Measurements from ENCODE around the gene FAM187B.

The FAM187B gene

DNA sequence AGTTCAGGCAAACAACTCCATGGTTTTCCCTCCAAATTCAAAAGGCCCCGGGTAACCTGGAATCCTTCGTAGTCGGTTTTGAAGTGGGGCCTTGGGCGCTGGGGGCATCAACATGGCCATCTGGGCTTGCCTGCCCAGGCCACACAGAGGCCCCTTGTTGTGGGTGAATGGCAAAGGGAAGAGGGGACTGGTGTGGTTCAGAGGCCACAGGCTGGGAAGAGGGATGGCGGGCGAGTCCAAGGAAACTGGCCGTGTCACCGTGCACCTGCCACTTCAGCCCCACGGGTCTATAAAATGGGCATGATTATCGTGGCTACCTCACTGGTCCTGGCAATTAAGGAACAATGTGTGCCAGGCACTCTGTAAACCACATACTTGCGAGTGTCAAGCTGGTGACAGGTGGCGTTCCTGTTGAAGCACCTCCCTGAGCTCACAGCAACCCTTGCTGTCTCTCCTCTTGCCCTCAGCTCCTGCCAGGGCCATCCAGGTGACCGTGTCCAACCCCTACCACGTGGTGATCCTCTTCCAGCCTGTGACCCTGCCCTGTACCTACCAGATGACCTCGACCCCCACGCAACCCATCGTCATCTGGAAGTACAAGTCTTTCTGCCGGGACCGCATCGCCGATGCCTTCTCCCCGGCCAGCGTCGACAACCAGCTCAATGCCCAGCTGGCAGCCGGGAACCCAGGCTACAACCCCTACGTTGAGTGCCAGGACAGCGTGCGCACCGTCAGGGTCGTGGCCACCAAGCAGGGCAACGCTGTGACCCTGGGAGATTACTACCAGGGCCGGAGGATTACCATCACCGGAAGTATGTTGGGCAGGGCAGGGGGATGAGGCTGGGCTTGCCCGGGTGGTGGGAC, 21.5 kb upstream of the FAM187B start:
- Histone ChIP-seq H3K4me2 (no peak overlapping the region), H3K79me2 (ENCODE audit: insufficient read depth, low read depth) (no peaks in the 10 kb centered on the region), H2AFZ (ENCODE audit: low read depth) (no peak overlapping the region), H3K36me3 (ENCODE audit: insufficient read depth) (no peaks in the 10 kb centered on the region), H3K9ac (no peak overlapping the region), H3K4me3 (IDR thresholded peaks at IDR 0.05; ENCODE audit: insufficient read depth, low read depth, low read length) (no peak overlapping the region), H4K20me1 (ENCODE audit: insufficient read depth) (no peaks in the 10 kb centered on the region), H3K27ac (no peak overlapping the region), H3K4me1 (ENCODE audit: low read depth, poor library complexity, severe bottlenecking) (peaks cover 8% of the 10 kb centered on the region), H3K27me3 (ENCODE audit: insufficient read depth, low read depth) (peaks cover 5% of the 10 kb centered on the region)
- TF ChIP-seq, protein P1, sequence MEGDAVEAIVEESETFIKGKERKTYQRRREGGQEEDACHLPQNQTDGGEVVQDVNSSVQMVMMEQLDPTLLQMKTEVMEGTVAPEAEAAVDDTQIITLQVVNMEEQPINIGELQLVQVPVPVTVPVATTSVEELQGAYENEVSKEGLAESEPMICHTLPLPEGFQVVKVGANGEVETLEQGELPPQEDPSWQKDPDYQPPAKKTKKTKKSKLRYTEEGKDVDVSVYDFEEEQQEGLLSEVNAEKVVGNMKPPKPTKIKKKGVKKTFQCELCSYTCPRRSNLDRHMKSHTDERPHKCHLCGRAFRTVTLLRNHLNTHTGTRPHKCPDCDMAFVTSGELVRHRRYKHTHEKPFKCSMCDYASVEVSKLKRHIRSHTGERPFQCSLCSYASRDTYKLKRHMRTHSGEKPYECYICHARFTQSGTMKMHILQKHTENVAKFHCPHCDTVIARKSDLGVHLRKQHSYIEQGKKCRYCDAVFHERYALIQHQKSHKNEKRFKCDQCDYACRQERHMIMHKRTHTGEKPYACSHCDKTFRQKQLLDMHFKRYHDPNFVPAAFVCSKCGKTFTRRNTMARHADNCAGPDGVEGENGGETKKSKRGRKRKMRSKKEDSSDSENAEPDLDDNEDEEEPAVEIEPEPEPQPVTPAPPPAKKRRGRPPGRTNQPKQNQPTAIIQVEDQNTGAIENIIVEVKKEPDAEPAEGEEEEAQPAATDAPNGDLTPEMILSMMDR (conservative IDR thresholded peaks at IDR 0.05; ENCODE audit: low read depth, low read length) = no peak

DNA sequence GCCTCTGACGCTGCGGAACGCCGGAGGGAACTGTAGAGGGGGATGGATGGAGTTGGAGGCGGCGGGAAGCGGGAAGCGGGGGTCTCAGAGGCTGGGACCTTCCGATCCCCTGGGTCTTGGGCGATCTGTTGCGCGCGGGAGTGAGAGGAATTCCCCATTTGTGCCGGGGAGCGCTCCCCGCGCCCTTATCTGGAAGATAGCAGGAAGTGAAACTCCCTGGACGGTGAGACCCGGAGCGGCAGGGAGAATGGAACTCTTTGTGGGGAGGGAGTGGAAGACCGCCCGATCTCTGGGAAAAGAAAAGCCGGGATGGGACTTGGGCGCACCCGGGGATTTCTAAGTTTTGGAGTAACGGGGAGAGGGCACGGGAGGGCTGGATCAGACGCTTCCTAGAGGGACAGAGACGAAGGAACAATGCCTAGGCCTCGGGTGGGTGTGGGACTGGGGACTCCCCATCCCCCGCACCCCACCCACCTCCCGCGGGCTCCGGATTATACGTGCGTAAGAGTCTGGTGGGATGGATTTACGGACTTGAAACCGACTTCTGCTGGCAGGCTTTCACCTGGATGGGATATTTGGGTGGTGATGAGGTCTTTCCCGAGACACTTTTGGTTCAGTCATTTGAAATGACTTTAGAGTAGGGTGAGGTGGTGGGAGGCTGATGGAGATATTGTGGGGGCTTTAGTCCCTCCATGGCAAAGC, 20.8 kb upstream of the FAM187B start:
- TF ChIP-seq, protein P1 (conservative IDR thresholded peaks at IDR 0.05; ENCODE audit: low read depth, low read length) = no peak
- Histone ChIP-seq H3K4me1 (ENCODE audit: low read depth, poor library complexity, severe bottlenecking) (peaks cover 8% of the 10 kb centered on the region), H3K4me2 (no peak overlapping the region), H3K27me3 (ENCODE audit: insufficient read depth, low read depth) (peaks cover 5% of the 10 kb centered on the region), H3K27ac (no peak overlapping the region), H4K20me1 (ENCODE audit: insufficient read depth) (no peaks in the 10 kb centered on the region), H3K79me2 (ENCODE audit: insufficient read depth, low read depth) (no peaks in the 10 kb centered on the region), H3K4me3 (IDR thresholded peaks at IDR 0.05; ENCODE audit: insufficient read depth, low read depth, low read length) (no peak overlapping the region), H3K36me3 (ENCODE audit: insufficient read depth) (no peaks in the 10 kb centered on the region), H3K9ac (no peak overlapping the region), H2AFZ (ENCODE audit: low read depth) (peak overlapping the region; percentile 85; the same call in 1 of the 2 replicates)

DNA sequence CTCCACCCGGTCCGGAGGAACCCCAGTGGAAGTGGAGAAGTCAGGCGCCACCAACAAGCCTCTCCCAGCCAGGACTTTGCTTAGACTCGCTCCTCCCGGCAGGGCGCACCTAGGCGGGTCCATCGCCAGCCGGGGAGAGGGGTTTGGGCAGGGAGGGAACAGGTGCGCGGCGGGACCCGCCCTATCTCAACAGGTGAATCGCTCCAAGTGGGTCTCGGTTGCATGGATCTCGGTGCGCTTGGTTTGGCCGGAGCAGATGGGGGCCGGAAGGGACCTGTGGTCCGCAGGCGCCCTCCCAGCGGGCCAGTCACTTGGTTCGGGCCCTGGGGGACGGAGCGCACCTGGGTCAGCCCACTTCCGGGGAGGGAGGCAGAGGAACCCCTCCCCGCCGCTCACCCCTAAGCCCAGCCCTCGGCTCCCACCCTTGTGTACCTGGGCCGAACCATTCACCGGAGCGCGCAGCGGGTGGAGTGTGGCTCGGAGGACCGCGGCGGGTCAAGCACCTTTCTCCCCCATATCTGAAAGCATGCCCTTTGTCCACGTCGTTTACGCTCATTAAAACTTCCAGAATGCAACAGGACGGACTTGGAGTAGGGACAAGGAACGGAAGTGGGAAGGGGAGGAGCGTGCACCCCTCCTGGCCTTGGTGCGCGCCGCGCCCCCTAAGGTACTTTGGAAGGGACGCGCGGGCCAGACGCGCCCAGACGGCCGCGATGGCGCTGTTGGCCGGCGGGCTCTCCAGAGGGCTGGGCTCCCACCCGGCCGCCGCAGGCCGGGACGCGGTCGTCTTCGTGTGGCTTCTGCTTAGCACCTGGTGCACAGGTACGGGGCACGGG, 20.0 kb upstream of the FAM187B start, which contains the start of gene LSR:
TSS of gene LSR (plus strand) at position 693 of the 836 bp plus-strand sequence. CDS start at position 714, 21 bp downstream.
- peak within 1 kb of the TSS; percentile 19; the same call in 1 of the 2 replicates for H3K9ac ChIP-seq
- no peak within 1 kb of the TSS for H3K27ac ChIP-seq
- H2AFZ ChIP-seq (ENCODE audit: low read depth) = peak within 1 kb of the TSS; percentile 85
- H3K27me3 ChIP-seq (ENCODE audit: insufficient read depth, low read depth) = peaks cover 5% of the 10 kb centered on the region
- H3K36me3 ChIP-seq (ENCODE audit: insufficient read depth) = no peaks in the 10 kb centered on the region
- H4K20me1 ChIP-seq (ENCODE audit: insufficient read depth) = no peaks in the 10 kb centered on the region
- peak within 1 kb of the TSS; percentile 95 for H3K4me2 ChIP-seq
- H3K79me2 ChIP-seq (ENCODE audit: insufficient read depth, low read depth) = no peaks in the 10 kb centered on the region
- TF ChIP-seq, protein P1 (conservative IDR thresholded peaks at IDR 0.05; ENCODE audit: low read depth, low read length) = no peak
- H3K4me1 ChIP-seq (ENCODE audit: low read depth, poor library complexity, severe bottlenecking) = peaks cover 8% of the 10 kb centered on the region
- no peak within 1 kb of the TSS for H3K4me3 ChIP-seq (IDR thresholded peaks at IDR 0.05; ENCODE audit: insufficient read depth, low read depth, low read length)
